Neutrophil (primary cell): ENCODE measurements around the gene ABLIM1.

ENCODE experiments used
- H3K27ac ChIP-seq: fragments of 200-600 bp; sonication (generic); 2 replicates; pipeline ENCODE4 v1.5.1; 2016; ENCODE audit warnings: mild to moderate bottlenecking, moderate library complexity
- H3K27me3 ChIP-seq: fragments of 200-600 bp; sonication (generic); 2 replicates; pipeline ENCODE4 v1.6.0; 2016; ENCODE audit warnings: mild to moderate bottlenecking
- H3K36me3 ChIP-seq: fragments of 200-600 bp; sonication (generic); 2 replicates; pipeline ENCODE4 v1.5.1; 2017
- H3K4me1 ChIP-seq, 2 experiments: fragments of 200-600 bp in 1 of 2; sonication (generic) in 1 of 2; 1 replicate in 1 of 2; 2 replicates in 1 of 2; pipeline versions ENCODE4 v1.5.1 to v1.6.1; 2013 to 2016; ENCODE audit warnings: low read depth in 1 of 2, low read length in 1 of 2, mild to moderate bottlenecking in 1 of 2, moderate library complexity in 1 of 2; ENCODE audit not compliant: control insufficient read depth in 1 of 2, insufficient read depth in 1 of 2
- H3K4me3 ChIP-seq, 2 experiments: fragments of 200-600 bp in 1 of 2; sonication (generic) in 1 of 2; 1 replicate in 1 of 2; 2 replicates in 1 of 2; pipeline ENCODE4 v1.5.1; 2013 to 2016; ENCODE audit warnings: low read depth in 1 of 2, low read length in 1 of 2, mild to moderate bottlenecking in 1 of 2, moderate library complexity in 1 of 2
- H3K9me3 ChIP-seq: fragments of 200-600 bp; sonication (generic); 2 replicates; pipeline ENCODE4 v1.5.1; 2016
- TF ChIP-seq, protein P1 (sequence below): fragments of 200-600 bp; sonication (generic); IDR thresholded peaks from 2 replicates; pipeline ENCODE4 v1.5.1; 2016; ENCODE audit warnings: antibody characterized with exemption

Gene ABLIM1

DNA sequence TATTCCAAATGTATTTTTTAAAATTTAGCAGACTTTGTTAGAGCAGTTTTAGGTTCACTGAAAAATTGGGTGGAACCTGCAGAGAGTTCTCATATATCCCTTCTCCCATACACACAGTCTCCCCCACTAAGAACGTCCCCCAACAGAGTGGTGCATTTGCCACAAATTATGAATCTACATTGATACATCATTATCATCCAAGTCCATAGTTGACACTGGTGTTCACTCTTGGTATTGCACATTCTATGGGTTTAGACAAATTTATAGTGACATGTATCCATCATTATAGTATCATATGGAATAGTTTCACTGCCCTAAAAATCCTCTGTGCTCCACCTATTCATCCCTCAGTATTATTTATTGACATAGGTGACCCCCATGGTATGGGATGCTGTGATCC lies 156.4 kb downstream of the ABLIM1 start:
- Histone ChIP-seq H3K27me3 (no peaks in the 10 kb centered on the region), H3K9me3 (no peaks in the 10 kb centered on the region), H3K27ac (no peak overlapping the region), H3K4me3 (no peak overlapping the region), H3K36me3 (no peaks in the 10 kb centered on the region), H3K4me1 (peaks cover 16 to 20% of the 10 kb centered on the region in 2 experiments)
- TF ChIP-seq, protein P1, sequence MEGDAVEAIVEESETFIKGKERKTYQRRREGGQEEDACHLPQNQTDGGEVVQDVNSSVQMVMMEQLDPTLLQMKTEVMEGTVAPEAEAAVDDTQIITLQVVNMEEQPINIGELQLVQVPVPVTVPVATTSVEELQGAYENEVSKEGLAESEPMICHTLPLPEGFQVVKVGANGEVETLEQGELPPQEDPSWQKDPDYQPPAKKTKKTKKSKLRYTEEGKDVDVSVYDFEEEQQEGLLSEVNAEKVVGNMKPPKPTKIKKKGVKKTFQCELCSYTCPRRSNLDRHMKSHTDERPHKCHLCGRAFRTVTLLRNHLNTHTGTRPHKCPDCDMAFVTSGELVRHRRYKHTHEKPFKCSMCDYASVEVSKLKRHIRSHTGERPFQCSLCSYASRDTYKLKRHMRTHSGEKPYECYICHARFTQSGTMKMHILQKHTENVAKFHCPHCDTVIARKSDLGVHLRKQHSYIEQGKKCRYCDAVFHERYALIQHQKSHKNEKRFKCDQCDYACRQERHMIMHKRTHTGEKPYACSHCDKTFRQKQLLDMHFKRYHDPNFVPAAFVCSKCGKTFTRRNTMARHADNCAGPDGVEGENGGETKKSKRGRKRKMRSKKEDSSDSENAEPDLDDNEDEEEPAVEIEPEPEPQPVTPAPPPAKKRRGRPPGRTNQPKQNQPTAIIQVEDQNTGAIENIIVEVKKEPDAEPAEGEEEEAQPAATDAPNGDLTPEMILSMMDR = no peak

DNA sequence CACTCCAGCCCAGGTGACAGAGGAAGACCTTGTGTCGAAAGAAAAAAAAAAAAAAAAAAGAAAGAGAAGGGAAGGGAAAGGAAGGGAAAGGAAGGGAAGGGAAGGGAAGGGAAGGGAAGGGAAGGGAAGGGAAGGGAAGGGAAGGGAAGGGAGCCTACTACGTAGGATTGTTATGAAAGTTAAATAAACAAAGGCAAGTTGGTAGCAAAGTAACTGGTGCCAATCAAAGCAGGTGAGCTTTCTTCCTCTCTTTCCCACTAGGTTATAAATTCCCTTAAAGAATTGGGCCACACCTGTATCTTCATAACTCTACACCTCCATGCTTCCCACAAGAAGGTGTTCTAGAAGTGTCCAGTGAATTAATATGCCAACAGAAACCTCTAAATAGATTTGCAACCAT lies 157.4 kb downstream of the ABLIM1 start:
- peaks cover 16 to 20% of the 10 kb centered on the region in 2 experiments for H3K4me1 ChIP-seq
- no peaks in the 10 kb centered on the region for H3K9me3 ChIP-seq
- H3K36me3 ChIP-seq = no peaks in the 10 kb centered on the region

DNA sequence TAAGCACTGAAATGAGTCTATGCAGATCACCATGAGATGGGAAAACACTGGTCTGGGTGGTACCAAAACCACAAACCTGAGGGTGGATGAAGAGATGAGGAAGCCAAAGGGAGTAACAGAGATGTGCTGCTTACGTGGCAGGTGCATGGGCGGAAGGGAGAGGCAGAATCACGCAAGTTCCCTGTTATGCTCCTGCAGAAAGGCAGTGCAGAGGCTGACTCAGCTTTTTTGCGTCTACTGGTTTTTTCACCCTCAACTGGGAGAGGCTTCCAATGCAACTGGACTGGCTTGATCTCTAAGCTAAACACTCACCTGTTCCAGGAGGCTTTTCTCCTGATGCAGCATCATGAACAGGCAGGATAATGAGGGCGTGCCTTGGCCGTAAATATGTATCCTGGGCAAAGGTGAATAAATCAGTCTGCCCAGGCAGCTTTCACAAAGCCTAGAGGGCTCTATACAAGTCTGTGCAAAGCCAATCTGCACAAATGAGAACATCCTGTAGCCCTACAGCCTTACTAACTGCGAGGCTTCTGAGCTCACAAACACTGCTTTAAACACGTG lies 158.4 kb downstream of the ABLIM1 start:
- H3K27ac ChIP-seq = peak overlapping the region; percentile 76

More for the DNA sequence above, 157.4 kb downstream of the ABLIM1 start:
- TF ChIP-seq, protein P1 = no peak
- Histone ChIP-seq H3K27me3 (no peaks in the 10 kb centered on the region), H3K27ac (no peak overlapping the region), H3K4me3 (no peak overlapping the region)

DNA sequence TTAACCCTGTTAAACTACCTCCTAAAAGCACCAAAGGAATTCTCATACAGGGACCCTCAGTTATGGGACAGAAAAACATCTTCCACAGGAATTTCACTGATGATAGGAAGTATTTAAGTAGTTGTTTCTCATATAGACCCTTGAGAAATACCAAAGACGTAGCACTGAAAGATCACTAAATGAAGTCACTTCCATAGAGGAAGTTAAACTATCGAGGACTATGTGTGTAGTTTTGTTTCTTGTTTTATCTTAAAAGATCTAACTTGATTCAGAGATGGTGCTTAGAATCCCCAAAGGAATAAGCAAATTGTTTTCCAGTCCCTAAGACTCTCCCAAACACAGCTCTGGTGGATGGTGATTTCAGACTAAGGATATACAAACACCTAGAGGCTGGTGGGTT lies 159.0 kb downstream of the ABLIM1 start:
- H3K4me1 ChIP-seq = peaks cover 16 to 20% of the 10 kb centered on the region in 2 experiments
- peak overlapping the region; percentile 76 for H3K27ac ChIP-seq
- TF ChIP-seq, protein P1 = no peak
- no peaks in the 10 kb centered on the region for H3K9me3 ChIP-seq
- no peaks in the 10 kb centered on the region for H3K27me3 ChIP-seq
- no peaks in the 10 kb centered on the region for H3K36me3 ChIP-seq
- peak overlapping the region in 1 of 2 experiments; percentile 18 for H3K4me3 ChIP-seq

More for the DNA sequence above, 158.4 kb downstream of the ABLIM1 start:
- Histone ChIP-seq H3K9me3 (no peaks in the 10 kb centered on the region), H3K27me3 (no peaks in the 10 kb centered on the region), H3K4me3 (peak overlapping the region in 1 of 2 experiments; percentile 18), H3K4me1 (peaks cover 16 to 20% of the 10 kb centered on the region in 2 experiments), H3K36me3 (no peaks in the 10 kb centered on the region)
- TF ChIP-seq, protein P1 = no peak

DNA sequence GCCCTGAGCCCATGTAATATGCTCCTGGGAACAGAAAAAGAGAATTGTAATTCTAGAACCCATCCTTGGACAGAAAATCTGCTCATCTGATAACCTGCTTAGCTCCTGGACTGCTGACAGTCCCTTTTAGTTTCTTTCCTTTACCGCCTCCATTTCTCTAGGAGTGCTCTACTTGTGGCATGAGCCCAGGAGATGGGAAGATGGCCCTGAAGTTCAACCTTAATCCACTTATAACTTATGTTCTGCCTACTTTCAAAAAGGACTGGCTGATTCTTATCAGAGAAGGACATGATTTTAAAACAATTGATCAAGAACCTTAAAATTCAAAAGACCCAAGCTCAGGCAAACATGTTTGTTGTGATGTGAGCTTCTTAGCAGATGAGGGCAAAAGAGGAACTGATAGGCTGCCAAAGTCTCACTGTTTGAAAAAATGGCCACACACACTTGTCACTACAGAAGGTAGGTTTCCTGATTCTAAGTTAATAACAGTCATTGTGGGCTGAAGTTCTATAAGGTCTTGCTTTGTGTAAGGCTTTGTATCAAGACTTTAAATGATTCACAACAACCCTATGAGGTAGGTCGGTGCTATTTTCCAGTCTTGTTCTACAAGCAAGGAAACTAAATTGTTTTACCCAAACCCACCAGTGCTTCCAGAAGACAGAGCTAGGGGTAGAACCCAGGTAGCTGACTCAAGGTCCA lies 159.5 kb downstream of the ABLIM1 start:
- no peak overlapping the region for H3K4me3 ChIP-seq
- H3K36me3 ChIP-seq = no peaks in the 10 kb centered on the region
- H3K9me3 ChIP-seq = no peaks in the 10 kb centered on the region
- no peaks in the 10 kb centered on the region for H3K27me3 ChIP-seq
- TF ChIP-seq, protein P1 = no peak
- peaks cover 16 to 20% of the 10 kb centered on the region in 2 experiments for H3K4me1 ChIP-seq
- peak overlapping the region; percentile 76 for H3K27ac ChIP-seq
